Osteoblast (primary cell): ENCODE results near the gene NDOR1. TPM values are rescaled to one million over a fixed set of nuclear protein-coding genes. Genes with fewer than 3 reads are reported as not detected.

Experiments
- DNase-seq: peaks from one replicate; pipeline ENCODE4 v3.0.0; 2011; ENCODE audit warnings: low spot score, mixed read lengths; ENCODE audit not compliant: insufficient read length; ENCODE audit errors: missing footprints
- H2AFZ ChIP-seq: 2 replicates; pipeline ENCODE4 v1.6.0; 2011; ENCODE audit warnings: mild to moderate bottlenecking, low read length
- H3K27ac ChIP-seq: 2 replicates; pipeline ENCODE4 v1.5.1; 2011; ENCODE audit warnings: mild to moderate bottlenecking, low read depth, low read length, moderate library complexity
- H3K27me3 ChIP-seq: 2 replicates; pipeline ENCODE4 v1.6.0; 2012; ENCODE audit warnings: mild to moderate bottlenecking, control low read depth, inconsistent platforms, low read length, moderate library complexity; ENCODE audit not compliant: insufficient read depth
- H3K36me3 ChIP-seq: 2 replicates; pipeline ENCODE4 v1.5.1; 2011; ENCODE audit warnings: mild to moderate bottlenecking, low read length, control low read depth, moderate library complexity; ENCODE audit not compliant: insufficient read depth
- H3K4me1 ChIP-seq: 2 replicates; pipeline ENCODE4 v1.5.1; 2011; ENCODE audit warnings: mild to moderate bottlenecking, low read length, control low read depth, moderate library complexity; ENCODE audit not compliant: insufficient read depth
- H3K4me2 ChIP-seq: 2 replicates; pipeline ENCODE4 v1.6.0; 2011; ENCODE audit warnings: mild to moderate bottlenecking, low read length; ENCODE audit not compliant: insufficient read depth
- H3K4me3 ChIP-seq: fragments of 200-600 bp; sonication (generic); 3 replicates; pipeline ENCODE4 v1.5.1; 2012; ENCODE audit warnings: mild to moderate bottlenecking, low read length, inconsistent platforms; ENCODE audit not compliant: insufficient read depth
- H3K79me2 ChIP-seq: 2 replicates; pipeline ENCODE4 v1.6.0; 2012; ENCODE audit warnings: mild to moderate bottlenecking, low read length, control low read depth, inconsistent platforms; ENCODE audit not compliant: insufficient read depth
- H3K9me3 ChIP-seq: 2 replicates; pipeline ENCODE4 v1.5.1; 2011; ENCODE audit warnings: low read depth, low read length, control low read depth
- H4K20me1 ChIP-seq: 2 replicates; pipeline ENCODE4 v1.6.0; 2012; ENCODE audit warnings: mild to moderate bottlenecking, low read length, control low read depth; ENCODE audit not compliant: insufficient read depth
- total RNA-seq: library from RNA; depleted of rRNA; stranded (reverse); fragments of >200 nt; gene quantifications from 2 replicates; pipeline ENCODE4 v1.2.3, GENCODE V29; 2012
- TF ChIP-seq, protein P1 (sequence below): IDR thresholded peaks from 2 replicates; pipeline ENCODE4 v1.5.1; 2011; ENCODE audit warnings: mild to moderate bottlenecking, low read depth, low read length, moderate library complexity; ENCODE audit errors: extremely low read depth

NDOR1 gene
- total RNA-seq, 1 donor, result 6.2 TPM

DNA sequence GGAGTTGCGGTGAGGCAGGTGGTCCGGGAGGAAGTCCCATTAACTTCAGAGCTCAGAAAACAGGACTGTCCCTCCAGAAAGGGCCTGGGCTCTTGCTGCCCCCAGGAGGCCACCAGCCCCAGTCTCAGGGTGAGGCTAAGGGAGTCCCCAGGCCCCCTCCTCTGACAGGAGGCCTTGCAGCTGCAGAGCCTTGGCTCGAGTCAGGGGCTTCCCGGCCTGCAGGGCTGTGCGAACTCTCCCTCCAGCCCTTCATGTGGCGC, 42.3 kb downstream of the NDOR1 start:
- H4K20me1 ChIP-seq, result peaks cover 18% of the 10 kb centered on the region
- DNase-seq, result peak; percentile 50

DNA sequence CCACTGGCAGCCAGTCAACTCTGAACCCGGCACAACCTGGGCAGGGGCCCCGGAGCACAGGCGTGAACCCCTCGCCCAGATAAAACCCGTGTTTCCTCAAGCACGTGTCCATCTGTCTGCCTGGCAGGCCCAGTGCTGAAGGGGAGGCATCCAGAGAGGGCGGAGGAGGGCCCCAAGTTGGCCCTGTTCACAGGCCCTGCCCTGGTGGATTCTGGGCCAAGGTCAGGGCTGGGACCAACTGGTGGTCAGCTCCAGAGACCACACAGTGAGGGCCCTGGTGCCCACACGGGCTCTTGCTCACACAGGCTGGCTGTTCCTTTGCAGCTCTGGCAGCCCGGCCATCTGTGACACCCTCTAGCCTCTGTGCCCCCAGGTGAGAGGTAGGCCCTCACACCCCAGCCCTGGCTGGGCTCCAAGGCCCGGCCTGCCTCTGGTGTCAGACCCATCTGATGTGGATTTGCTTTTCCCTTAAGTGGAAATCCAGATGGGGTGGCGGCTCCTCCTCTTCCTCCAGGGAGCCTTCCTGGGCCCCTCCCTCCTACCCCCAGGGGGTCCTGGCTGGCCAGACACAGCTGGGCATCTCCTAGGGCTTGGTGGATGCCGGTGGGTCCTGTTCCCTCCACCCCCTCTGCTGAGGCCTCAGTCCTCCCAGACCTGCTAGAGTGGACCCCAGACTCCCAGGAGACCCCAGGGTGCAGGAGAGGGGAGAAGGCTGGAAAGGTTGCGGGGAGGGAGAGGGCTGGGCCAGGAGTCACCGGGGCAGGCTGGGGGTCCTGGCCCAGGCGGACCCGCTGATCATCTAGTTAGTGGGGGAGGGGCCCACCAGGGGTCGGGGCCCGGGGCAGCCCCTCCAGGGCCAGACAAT, 45.1 kb downstream of the NDOR1 start:
- no peaks in the 10 kb centered on the region for H4K20me1 ChIP-seq
- no peak overlapping the region for H3K4me2 ChIP-seq
- H3K9me3 ChIP-seq, result no peaks in the 10 kb centered on the region
- peaks cover 5% of the 10 kb centered on the region for H3K27me3 ChIP-seq
- no peaks in the 10 kb centered on the region for H3K36me3 ChIP-seq
- peaks cover 3% of the 10 kb centered on the region for H3K79me2 ChIP-seq
- TF ChIP-seq, protein P1, sequence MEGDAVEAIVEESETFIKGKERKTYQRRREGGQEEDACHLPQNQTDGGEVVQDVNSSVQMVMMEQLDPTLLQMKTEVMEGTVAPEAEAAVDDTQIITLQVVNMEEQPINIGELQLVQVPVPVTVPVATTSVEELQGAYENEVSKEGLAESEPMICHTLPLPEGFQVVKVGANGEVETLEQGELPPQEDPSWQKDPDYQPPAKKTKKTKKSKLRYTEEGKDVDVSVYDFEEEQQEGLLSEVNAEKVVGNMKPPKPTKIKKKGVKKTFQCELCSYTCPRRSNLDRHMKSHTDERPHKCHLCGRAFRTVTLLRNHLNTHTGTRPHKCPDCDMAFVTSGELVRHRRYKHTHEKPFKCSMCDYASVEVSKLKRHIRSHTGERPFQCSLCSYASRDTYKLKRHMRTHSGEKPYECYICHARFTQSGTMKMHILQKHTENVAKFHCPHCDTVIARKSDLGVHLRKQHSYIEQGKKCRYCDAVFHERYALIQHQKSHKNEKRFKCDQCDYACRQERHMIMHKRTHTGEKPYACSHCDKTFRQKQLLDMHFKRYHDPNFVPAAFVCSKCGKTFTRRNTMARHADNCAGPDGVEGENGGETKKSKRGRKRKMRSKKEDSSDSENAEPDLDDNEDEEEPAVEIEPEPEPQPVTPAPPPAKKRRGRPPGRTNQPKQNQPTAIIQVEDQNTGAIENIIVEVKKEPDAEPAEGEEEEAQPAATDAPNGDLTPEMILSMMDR, result no peak
- DNase-seq, result peak; percentile 81
- H3K4me3 ChIP-seq, result no peak overlapping the region
- H3K4me1 ChIP-seq, result peaks cover 4% of the 10 kb centered on the region
- H2AFZ ChIP-seq, result no peak overlapping the region
- no peak overlapping the region for H3K27ac ChIP-seq

More for the DNA sequence above, 42.3 kb downstream of the NDOR1 start:
- Histone ChIP-seq H2AFZ (no peak overlapping the region), H3K27ac (no peak overlapping the region), H3K36me3 (peaks cover 9% of the 10 kb centered on the region), H3K4me2 (no peak overlapping the region), H3K4me1 (no peaks in the 10 kb centered on the region), H3K27me3 (peaks cover 5% of the 10 kb centered on the region), H3K4me3 (no peak overlapping the region), H3K79me2 (peaks cover 10% of the 10 kb centered on the region), H3K9me3 (no peaks in the 10 kb centered on the region)
- TF ChIP-seq, protein P1, result no peak

DNA sequence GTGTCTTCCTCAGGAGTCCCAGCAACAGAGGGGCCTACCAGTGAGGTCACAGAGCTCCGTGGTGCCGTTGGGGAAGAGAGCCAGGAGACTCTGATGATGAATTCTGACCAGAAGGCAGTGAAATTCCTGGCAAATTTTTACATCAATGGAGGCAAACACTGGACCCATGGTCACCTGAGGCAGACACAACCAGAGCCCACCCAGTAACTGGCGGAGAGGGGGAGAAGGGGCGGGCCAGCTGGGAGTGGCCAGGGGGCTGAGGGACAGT, 45.6 kb downstream of the NDOR1 start, which contains the start of gene STPG3:
Gene STPG3, plus strand, starts transcription at position 93 of the 268 bp plus-strand sequence. Its CDS starts 1 bp downstream, at position 94.
- no peaks in the 10 kb centered on the region for H3K9me3 ChIP-seq
- H3K27ac ChIP-seq, result no peak within 1 kb of the TSS
- peaks cover 9% of the 10 kb centered on the region for H3K4me1 ChIP-seq
- H3K27me3 ChIP-seq, result peaks cover 5% of the 10 kb centered on the region
- no peak within 1 kb of the TSS for H3K4me3 ChIP-seq
- TF ChIP-seq, protein P1, result no peak
- H3K4me2 ChIP-seq, result no peak within 1 kb of the TSS
- H2AFZ ChIP-seq, result no peak within 1 kb of the TSS
- H3K36me3 ChIP-seq, result no peaks in the 10 kb centered on the region
- peaks cover 8% of the 10 kb centered on the region for H3K79me2 ChIP-seq
- H4K20me1 ChIP-seq, result peaks cover 4% of the 10 kb centered on the region
- DNase-seq, result peak; percentile 92

DNA sequence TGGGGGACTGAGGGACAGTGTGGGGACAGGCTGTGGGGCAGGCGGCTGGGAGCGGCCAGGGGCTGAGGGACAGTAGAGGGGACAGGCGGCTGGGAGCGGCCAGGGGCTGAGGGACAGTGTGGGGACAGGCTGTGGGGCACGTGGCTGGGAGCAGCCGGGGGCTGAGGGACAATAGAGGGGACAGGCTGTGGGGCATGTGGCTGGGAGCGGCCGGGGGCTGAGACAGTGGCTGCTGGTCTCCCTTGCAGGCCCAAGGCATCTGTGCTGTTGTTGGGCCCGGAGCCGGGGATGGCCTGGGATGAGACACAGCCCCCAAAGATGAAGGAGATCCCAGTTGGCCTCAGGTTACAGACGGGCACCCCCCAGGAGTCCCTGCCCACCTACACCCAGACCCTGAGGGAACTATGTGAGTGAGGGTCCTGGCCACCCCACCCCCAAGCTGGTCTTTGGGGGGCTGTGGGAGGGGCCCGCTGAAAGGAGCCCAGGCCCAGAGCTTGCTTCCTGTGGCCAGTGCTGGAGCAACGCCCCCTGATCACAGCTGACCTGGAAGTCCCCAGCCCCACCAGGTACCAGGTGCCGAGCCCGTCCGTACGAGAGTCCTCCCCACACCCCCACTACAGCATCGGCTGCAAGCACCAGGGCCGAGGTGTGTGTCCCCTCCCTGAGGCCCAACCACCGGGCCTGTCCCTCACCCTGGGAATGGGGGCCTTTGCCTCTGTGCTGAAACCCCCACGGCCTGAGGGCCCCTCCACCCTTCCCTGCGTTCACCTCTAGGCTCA, 46.2 kb downstream of the NDOR1 start:
- Histone ChIP-seq H3K79me2 (peaks cover 14% of the 10 kb centered on the region), H3K27ac (no peak overlapping the region)
- TF ChIP-seq, protein P1, result no peak

More for the DNA sequence above, 46.2 kb downstream of the NDOR1 start:
- H3K4me1 ChIP-seq, result peaks cover 13% of the 10 kb centered on the region
- peaks cover 5% of the 10 kb centered on the region for H3K27me3 ChIP-seq
- DNase-seq, result peak; percentile 88
- no peaks in the 10 kb centered on the region for H3K9me3 ChIP-seq
- H3K36me3 ChIP-seq, result peaks cover 3% of the 10 kb centered on the region
- H2AFZ ChIP-seq, result no peak overlapping the region
- H3K4me2 ChIP-seq, result no peak overlapping the region
- peaks cover 10% of the 10 kb centered on the region for H4K20me1 ChIP-seq
- H3K4me3 ChIP-seq, result no peak overlapping the region
